Central memory CD4-positive, alpha-beta T cell (primary cell): Measurements from ENCODE around the gene ATP2B3.

Experiments
- DNase-seq: peaks from one replicate; pipeline ENCODE4 v3.0.0; 2022

The ATP2B3 gene

DNA sequence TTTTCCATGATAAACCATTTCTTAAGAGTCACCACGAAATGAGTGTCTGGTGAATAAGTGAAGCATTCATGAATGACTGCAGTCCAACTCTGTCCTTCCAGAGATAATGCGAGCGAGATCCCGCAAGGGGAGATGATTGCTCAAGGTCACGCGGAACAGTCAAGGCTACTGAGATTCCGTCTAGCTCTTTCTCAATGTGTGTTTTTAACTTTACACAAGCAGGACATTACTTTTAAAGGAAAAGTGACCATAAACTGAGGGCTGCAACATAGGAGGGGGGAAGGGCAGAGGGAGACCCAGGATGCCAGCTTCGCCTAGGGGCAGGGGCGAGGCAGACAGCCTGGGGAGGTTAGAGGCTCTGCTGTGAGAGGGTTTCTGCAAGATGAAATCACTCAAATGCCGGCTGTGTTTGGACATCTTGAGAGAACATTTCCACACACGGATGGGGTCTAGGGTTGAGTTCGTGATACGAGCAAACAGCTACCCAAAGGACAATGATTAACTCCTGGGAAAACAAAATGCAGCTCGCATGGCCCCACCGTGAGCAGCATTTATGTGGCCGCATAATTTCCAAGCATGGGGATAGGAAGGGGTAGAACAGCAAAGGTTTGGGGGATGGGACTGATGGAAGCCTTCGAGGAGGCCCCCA lies 105.3 kb downstream of the ATP2B3 start:
- no peak for DNase-seq

DNA sequence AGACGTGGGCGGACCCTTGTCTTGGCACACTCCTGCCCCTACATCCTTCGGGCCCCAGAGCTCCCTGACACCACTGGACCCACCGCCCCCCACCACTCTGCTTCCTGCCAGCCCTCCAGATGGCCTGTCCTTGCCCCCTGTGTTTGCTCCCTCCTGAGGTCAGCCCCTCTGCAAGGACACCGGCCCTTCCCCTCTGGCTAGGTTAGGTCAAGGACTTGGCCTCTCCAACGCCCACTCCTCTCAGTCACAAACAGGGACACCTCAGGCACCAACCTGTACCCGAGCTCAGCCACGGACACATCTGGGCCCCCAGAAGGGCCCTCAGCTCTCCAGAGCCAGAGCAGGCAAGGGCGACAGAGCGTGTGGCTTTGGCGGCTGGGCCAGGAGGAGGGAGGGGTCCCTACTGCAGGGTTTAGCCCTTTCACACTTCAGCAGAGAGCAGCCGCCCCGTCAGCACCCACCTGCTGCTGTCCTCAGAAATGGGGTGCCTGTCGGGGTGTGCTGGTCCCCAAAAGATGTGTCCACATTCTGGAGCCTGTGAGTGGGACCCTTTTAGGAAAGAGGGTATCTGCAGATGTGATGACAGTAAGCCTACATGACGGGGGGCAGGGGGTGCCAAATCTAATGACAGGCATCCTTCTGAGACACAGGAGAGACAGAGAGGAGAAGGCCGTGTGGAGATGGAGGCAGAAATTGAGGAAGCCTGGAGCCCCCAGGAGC lies 106.0 kb downstream of the ATP2B3 start:
- DNase-seq: no peak

DNA sequence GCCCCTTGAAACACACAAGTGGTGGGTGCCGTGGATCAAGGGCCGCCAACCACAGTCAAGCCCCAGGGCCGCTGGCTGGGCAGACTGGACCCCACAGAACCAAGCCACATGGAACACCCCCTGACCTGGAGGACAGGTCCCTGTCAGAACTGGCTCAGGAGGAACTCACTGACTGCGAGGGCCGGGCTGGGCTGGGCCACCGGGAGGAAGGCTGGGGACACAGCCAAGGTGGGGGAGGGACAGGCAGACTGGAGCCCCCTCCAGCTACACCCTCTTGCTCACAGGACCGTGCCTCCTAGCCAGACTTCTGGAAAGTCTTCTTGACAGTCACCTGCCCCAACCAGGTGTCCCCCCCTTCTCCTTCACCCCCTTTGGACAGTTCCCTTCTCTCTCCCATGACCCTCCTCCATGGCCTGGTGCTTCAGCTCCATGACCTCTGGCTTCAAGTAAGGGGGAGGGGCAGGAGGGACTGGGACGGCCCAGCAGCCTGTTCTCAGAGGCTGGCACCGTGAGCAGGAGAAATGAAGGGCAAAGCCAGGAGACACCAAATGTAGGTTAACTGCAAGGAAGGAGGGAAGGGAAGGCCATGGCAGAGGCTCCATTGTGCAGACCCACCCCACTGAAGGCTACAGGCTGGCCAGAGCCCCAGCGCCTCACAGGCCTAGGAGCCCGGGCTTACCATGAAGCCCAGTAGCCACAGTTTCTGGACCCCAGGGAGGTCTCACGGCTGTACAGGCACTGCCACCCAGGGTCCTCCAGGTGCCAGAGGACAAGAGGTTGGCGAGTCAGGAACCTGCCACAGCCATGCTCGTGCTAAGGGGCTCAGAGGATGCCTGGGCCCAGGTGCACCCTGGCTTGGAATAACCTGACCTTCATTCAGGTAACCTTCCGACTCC lies 107.0 kb downstream of the ATP2B3 start:
- DNase-seq: no peak

DNA sequence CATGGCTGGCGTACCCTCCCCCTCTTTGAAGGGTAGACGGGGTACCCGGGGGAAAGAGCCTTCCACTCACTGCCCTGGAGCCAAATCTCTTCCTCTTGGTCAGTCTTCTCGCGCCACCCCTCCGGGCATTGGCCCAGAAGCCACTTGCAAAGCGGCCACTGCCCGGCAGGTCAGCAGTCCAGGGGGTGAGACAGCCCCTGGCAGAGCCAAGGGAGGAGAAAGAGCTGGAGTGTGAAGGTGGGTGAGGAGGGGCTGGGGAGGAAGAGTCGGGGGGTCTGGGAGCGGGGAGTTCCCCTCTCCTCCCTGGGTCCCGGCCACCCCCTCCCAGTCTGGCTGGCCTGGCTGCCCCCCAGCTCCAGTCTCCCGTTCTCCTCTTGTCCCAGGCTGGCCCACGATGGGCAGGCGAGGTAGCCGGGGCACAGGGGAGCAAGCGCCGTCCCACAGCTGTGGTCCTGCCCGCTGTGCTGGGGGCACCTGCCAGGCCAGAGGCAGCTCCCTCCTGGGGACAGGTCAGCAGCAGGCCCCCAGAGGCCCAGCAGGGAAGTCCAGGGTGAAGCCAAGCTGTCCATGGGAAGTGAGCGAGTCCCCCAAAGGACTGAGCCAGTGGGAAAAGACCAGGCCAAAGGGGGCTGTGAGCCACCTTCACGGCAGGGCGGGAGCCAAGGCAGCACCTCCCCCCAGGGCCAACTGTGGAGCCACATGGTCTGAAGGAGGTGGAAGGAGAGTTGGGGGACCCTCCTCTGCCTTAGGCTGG lies 108.0 kb downstream of the ATP2B3 start:
- DNase-seq: no peak

DNA sequence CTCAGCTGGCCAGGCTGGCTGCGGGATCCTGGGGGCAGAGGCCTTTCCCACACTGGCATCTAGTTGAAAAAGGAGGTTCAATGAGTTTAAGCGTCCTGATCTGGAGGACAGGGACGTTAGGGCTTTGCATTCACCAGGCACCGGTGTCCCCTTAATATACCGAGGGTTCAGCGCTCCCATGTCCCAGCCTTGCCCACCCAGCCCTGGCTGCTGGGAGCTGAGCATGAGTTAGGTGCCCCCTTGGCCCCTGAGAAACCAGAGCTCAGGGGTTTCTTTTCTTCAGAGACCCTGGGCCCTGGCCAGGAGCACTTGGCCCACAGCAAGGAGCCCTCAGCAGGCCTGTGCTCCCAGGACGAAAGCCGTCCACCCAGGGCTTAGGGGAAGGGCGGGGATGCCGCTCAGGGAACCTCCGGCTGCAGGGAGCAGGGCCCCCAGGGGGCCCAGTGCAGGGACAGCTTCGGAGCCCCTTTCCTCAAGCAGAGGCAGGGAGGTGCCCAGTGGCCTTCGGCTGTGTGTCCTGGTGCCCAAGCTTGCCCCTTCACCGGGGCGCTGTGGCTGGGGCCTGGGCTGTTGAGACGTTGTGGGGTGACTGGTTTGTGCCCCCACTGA lies 108.7 kb downstream of the ATP2B3 start:
- DNase-seq: no peak

DNA sequence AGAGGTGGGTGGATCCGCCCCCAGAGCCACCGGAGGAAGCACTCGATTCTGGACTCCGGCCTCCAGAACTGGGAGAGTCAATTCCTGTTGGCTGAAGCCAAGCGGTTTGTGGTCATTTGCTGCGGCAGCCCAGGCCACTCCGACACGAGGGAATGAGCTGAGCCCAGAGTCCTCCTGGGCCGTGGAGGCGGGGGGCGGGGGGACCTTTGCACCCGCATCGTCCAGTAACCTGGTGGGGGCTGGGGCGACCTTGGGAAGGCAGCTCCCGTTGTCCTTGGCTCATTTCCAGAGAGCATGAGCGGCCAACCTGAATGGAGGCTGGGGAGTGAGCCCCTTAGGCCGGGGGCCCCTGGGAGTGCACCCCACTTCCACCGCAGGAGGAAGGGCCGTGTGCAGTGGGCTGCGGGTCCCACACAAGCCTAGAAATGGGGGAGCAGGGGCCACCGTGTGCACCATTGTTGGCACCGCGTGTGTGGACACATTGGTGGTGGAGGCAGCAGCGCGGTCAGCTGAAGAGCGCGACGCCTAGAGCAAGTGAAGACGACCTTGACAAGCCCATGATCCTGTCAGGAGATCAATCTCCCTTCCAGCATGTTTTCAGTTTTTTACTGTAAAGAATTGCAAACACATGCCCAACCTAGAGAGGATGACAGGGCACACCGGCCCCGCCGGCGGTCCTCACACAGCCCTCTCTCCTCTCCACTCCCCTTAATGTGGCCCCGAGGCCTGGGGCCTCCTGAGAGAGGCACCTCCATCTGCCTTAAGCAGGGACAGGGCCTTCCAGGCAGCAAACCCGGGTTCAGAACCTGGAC lies 109.6 kb downstream of the ATP2B3 start:
- DNase-seq: no peak

DNA sequence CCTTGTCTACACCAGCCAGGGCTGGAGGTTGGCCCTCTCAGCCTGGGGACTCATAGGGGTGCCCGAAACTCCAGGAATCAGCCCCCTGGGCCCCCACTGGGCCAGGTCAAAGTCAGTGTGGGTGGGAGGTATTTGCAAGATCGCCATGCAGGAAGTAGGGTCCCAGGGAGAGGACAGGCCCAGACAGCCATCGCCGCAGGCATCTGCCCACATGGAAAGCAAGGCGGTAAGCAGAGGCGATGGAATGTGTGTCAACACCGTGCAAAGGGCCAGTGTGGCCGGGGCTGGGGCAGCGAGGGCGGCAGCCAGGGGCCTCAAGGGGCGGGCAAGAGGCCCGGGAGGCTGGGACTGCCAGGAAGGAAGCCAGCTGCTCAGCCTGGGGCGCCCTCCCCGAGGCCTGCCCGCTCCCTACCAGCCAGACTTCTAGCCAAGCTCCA lies 110.3 kb downstream of the ATP2B3 start:
- DNase-seq: no peak

DNA sequence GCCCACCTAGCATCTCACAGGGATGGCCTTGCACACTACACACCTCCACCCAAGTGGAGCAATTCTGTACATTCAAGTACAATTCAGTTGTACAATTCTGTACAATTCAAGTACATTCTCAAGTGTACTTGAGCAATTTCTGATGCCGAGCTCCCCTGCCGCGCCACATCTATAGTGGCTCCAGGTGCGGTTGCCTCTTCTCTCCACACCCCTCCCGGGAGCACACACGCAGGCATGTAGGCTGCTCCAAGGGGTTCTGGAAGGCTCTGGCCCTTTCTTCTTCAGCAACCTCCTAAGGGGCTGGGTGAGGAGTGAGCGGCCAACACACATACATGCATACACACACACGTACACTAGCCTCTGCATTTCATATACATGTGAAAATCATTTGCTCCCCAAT lies 110.7 kb downstream of the ATP2B3 start:
- DNase-seq: no peak

DNA sequence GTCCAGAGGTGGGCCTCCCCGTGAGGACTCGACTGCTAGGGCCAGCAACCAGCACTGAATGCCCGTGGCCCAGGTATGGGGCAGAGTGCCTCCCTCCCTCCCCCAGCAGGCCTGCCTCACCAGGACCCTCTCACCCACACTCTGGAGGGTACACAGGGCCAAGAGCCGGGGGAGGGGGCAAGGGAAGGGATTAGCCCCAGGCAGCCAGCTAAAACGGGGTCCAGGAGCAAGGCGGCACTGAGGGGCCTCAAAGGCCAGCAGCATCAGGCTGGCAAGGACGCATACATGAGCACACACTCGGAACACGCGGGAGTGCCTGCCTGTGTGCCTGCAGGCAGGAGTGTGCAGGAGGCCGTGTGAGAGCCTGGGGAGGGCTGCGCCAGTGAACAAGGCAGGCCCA lies 111.2 kb downstream of the ATP2B3 start:
- no peak for DNase-seq

DNA sequence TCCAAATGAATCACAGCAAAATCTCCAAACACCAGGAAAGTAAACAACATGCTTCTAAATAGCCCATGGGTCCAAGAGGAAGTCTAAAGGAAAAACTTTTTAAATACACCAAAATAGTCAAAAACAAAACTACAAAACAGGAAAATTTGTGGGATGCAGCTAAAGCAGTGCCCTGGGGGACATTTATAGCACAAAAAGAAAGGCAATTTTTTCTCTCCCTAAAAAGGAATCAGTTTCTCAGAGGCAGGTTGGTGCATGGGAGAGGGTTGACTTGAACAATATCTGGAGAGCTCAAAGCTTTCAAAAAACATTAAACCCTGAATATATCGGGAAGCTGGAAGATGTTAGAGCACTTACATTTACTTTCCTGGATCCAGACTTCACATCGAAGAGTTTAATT lies 113.9 kb downstream of the ATP2B3 start:
- DNase-seq: no peak

DNA sequence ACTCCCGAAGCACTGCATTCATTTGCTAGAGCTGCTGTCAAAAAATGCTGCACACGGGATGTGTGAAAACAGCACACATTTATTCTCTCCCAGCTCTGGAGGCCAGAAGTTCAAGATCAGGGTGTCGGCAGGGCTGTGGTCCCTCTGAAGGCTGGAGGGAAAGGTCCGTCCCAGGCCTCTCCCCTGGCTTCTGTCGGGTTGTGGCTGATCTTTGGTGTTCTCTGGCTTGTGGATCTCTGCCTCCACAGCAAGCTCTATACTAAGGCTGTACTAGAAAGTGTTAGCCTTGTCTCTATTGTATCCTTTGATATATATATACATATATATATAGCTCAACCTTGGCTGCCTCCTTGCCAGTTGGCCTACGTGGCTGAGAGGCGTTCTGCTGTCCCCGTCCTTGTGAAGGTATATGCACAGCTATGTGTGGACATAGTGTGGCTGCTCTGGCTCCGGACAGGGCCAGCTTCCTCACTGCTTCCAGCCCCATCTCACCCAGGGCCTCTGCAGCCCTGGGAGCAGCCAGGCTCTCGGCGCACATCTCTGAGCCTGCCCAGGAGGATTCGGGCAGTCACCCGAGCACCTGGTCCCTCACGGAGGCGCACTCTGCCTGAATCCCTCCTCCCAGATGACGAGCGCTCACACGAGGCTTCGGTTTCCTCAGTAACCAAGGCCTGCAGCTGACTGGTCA lies 114.6 kb downstream of the ATP2B3 start:
- DNase-seq: no peak
